GM18519 (cell line): ENCODE measurements around the gene CDC14B.
A peak's percentile ranks its signal among the peaks of the same experiment; 100 is the strongest.
"Not testable (repeated sequence)": the region's sequence is repeated elsewhere in the genome, so short reads cannot be mapped to it uniquely, and the experiment has no call there.

ENCODE experiments used
- ATAC-seq: cut with Tn5 transposase; IDR thresholded peaks from one replicate; pipeline ENCODE4 v1.9.1; 2021; ENCODE audit warnings: mild to moderate bottlenecking, moderate library complexity; ENCODE audit not compliant: unreplicated experiment, low FRiP score

Gene CDC14B

DNA sequence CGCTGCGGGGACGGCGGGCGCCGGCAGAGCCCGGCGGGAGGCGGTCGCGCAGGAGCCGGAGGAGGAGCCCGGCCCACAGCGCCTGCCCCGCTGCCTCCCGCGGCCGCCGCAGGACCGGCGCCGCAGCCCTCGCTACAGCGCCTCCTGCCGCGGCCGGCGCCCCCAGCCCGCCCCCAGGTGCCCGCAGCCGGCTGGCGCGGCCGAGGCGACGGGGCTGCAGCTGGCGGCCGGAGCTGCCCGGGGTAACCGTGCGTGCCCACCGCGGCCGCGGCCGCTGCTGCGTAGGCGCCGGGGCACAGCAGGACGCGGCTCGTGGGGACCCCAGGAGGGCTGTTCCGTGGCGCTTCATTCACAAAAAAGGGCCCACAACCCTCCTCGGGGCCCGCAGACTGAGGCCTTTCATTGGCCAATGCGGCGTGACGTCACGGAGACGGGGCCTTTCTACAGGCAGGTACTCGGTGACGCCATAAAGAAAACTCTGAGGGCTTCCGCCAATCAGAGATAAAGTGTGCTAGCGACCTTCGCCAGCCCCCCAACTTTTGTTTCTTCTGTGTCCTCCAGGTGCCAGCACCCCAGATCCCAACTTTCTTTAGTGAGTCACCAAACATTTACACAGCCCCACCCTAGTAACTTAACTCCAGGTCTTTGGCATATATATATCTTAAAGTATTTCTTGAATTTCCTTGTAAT lies at the start of gene CDC14B:
Gene CDC14B, minus strand, starts transcription at position 353 of the 690 bp plus-strand sequence. CDS start 465 bp downstream, outside the sequence.
- ATAC-seq, result no peak

DNA sequence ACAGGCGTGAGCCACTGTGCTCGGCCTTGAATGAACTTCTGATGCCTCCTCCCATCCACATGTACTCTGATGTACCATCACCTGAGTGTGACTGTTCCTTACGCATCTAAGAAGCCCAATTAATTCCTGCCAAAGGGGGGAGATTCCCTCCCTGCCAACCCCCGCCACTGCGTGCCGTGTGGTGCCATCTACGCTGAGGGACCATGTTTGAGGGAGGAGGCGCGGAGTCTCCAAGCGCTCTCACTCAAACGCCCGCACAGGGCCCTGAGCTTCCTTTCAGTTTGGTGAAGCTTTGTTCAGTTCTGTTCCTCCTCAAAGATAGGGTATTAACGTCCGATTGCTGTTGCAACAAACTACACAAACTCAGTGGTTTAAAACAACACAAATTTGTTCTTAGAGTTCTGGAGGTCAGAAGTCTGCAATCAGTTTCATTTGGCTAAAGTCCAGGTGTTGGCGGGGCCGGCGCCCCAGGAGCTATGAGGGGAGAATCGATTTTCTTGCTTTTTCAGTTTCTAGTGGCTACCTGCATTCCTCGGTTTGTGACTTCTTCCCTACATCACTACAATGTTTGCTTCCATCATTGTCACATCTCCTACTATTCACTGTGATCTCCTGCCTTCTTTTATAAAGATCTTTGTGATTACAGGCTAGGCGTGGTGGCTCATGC lies 49.4 kb upstream of the CDC14B start:
- ATAC-seq, result no peak

DNA sequence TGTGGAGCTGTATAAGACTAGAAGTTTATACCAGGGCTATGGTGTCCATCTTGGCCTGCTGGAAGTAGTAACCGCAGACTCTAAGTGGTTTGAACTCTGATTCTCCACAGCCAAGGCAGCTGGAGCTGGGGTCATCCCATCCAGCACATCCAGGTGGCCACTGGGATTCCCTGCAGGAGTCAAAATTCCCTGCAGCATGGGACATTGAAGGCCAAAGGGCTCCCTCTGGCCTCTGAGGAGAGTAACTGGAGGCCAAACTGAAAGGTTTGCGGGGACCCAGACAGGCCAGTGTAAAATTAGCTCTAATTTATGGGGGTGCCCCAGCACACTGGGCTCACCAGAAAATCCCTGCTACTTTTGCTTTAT lies 47.7 kb upstream of the CDC14B start:
- no peak for ATAC-seq

DNA sequence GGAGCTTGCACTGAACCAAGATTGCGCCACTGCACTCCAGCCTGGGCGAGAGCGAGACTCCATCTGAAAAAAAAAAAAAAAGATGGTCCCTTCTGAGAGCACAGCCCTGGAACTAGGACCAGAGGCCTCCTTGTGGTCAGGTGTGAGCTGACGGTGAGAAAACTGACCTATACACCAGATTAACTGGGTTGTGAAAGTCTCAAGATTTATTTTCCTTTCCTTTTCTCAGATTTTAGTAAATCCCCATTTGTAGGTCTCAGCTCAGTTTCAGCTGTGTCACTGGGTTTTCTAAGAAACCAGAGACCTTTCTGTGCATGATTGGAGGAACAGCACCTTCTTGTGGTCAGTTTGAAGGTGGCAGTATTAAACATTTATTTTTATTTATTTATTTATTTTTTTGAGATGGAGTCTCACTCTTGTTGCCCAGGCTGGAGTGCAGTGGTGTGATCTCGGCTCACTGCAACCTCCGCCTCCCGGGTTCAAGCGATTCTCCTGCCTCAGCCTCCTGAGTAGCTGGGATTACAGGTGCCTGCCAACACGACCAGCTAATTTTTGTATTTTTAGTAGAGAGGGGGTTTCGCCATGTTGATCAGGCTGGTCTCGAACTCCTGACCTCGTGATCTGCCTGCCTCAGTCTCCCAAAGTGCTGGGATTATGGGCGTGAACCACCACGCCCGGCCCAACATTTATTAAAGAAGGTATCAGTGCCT lies 47.2 kb upstream of the CDC14B start:
- ATAC-seq, result not testable (repeated sequence)

DNA sequence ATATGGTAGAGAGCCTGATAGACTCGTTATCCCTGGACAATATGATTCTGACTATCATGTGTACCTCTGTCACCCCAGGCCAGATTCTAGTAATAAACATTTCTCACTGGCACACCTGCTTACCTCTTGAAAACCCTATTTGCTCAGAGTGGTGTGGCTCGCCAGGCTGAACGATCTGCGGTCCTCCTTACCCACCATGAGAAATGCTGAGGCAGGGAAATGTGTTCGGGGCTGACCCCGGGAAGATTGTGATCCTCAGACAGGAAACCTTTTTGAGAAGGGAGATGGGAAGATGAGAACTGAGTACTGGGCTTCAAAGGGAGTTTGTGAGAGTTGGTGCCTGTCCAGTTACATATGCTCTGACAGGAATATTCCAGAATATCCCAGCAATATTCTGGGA lies 46.1 kb upstream of the CDC14B start:
- ATAC-seq, result no peak

DNA sequence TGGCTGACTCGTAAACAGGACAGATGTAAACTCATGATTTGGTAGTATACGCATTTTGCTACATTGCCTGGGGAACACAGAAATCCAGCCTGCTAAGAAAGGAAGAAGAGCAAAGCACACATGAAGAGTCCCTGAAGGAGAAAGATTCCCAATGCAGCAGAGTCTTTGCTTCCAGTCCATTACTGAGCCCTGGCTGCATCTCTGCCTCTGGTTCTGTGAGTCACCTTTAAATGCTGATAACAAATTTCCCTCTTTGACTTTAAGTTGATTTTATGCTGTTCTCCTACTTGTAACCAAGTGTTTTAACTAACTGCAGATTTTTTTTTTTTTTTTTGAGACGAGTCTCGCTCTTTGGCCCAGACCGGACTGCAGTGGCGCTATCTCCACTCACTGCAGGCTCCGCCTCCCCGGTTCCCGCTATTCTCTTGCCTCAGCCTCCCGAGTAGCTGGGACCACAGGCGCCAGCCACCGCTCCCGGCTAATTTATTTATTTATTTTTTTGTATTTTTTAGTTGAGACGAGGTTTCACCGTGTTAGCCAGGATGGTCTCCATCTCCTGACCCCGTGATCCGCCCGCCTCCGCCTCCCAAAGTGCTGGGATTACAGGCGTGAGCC lies 44.0 kb upstream of the CDC14B start:
- no peak for ATAC-seq

DNA sequence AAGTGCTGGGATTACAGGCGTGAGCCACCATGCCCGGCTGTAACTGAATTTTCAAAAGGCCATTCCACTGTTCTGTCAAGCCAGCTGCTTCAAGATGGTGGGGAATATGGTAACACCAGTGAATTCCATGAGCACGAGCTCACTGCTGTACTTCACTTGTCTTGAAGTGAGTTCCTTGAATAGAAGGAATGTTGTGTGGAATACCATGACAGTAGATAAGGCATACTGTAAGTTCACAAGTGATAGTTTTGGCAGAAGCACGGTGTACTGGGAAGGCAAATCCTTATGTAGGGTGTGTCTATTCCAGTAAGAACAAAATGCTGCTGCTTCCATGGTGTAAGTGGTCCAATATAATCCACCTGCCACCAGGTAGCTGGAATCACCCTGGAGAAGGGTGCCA lies 42.1 kb upstream of the CDC14B start:
- ATAC-seq, result no peak

DNA sequence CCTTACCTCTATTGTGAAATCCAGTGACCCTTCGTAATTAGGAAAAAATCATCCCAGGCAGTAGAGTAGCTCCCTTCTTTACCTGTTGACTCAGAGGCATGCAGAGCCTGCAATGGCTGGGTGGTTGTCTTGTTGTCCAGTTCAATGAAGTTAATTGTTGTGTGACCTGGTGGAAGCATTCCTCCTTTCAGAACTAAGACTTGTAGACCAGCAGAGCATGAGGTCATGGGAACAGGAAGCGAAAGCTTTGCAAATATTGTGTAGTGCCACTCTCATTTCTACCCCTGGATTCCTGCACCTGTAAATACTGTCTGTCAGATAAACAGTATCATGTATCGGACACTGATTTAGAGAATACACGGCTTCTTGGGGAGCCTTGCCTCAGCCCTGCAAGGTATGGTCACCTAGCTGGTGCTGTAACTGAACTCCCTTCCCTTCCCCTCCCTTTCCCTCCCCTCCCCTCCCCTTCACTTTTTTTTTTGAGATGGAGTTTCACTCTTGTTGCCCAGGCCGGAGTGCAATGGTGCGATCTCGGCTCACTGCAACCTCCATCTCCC lies 41.1 kb upstream of the CDC14B start:
- ATAC-seq, result no peak

DNA sequence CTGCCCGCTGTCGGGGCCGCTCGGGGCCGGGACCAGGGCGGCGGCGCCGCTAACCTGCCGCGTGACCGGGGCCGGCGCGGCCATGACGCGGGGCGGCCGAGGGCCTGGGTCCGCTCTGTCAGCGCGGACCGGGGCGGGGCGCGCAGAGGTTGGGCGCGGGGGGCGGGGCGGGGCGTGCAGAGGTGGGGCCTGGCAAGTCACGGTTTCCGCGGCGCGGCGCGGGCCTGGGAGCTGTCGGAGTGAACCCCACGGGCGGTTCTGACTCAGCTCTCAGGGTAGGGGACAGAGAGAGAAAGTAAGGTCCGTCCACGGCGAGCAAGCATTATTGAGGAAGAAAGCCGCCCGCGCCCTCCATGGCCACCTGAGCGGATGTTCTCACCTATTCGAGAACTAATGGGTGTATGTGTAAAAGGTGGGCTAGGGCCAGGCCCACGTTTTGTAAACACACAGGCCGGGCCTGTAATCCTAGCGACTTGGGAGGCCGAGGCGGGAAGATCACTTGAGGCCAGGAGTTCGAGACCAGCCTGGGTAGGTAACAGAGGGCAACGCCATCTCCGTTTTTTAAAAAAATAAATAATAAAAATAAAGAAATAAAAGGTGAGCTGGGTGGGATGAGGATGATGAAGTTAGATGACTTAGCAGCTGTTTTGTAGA lies 35.7 kb upstream of the CDC14B start, which contains the start of gene PRXL2C:
Gene PRXL2C, minus strand, starts transcription at position 120 of the 654 bp plus-strand sequence. Its CDS starts 36 bp downstream, at position 84.
- peak; percentile 40 for ATAC-seq

DNA sequence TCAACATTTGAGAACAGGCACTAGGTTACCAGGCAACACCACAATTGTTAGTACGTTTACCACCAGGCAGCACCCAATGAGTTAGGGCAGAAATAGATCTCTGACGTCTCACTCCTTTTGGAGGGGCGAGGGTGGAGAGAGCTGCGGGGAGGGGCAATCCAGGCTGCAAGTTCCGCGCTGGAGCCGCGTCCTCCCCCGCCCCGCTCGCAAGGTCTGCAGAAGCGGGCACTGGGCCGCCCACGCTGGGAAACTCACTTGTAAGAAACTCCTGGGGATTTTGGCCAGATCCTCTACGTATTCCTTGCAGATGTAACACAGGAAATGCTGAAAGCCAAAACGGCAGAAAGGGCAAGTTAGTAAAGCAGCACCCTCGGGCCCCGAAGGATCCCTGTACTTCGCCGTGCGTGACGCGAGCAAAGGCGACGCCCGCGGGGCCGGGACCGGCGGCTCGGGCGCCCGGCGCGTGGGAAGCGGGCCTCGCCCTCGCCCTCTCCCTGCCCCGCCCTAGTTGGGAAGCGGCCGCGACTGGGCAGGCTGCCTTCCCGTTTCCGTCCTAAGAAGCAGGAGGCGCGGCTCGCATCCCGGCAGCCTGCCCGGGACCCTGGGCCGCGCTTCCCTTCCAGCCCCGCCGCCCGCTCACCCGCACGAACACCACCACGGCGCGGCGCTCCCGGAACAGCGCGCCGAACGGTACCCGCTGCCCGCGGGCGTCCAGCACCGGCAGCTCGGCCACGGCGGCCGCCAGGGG lies 35.0 kb upstream of the CDC14B start:
- peak; percentile 60 for ATAC-seq

DNA sequence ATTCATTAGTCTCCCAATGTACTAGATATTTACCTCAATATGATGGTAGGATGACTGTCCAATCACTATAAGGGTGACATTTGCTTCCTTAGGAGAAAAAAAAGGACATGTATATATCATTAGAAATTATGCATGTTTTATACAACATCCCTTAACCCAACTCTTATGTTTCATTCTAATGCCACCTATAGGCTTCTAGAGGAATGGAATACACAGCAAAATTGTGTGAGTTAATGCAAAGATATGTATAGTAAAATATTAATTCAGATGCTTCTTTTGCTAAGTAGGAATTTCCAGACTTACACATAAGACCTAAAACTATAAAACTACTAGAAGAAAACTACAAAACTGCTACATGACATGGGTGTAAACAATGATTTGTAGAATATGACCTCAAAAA lies 32.0 kb upstream of the CDC14B start:
- ATAC-seq, result no peak

DNA sequence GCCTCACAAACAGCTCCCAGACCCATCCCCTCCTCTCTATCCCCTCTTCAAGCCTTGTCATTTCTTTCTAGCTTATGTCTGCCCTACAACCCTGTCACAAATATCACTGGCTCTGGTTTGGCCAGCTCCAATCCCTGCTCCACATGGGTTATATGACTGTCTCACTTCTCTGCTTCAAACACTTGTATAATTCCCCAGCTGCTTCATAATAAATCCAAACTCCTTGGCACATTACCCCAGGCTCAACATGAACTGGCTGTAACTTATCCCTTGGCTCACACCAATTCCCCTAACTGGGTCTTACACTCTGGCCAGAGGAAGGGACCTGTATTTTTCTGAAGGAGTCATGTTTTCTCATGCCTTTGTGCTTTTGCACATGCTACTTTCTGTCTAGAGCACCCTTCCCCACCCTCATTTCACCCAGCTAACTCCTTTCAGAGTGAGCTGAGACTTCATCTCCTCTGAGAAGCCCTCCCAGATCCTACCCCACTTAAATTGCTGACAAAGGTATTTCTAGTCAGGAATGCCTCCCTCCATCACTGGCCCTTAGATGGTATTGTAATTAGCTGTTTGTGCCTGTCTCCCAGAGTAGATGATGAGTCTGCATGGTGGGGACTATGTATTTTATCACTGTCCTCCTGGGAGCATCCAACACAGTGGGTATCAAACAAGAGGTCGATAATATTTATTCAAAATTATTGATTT lies 30.1 kb upstream of the CDC14B start:
- no peak for ATAC-seq

DNA sequence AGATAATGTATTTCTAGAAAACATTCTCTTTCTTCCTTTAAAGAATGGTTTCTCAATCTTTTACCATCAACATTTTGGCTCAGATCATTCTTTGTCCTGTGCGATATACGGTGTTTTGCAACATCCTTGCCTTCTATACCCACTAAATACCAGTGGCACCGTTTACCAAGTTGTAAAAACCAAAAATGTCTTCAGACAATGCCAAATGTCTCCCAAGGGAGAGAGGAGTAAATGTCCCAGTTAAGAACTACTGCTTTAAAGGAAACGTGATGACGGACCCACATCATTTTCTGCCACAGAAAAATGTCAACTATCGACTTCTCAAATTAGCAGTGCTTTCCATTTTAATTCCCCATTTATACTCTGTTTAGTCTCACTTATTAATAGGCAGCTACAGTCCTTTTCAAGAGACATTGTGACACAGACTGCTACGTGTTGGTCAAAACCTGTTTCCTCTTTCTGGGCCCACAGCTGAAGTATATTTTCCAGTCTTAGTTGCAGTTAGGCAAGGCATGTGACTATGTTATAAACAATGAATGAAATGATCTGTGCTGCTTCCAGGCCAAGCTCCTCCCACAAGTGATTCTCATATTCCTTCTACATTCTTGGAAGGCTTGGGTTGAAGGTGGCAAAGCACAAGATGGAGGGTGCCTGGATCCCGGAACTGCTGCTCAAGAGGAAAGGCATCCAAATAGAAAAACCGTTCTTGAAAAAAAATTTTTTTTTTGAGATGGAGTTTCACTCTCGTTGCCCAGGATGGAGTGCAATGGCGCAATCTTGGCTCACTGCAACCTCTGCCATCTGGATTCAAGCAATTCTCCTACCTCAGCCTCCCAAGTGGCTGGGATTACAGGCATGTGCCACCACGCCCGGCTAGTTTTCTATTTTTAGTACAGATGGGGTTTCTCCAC lies 26.7 kb upstream of the CDC14B start:
- ATAC-seq, result no peak

DNA sequence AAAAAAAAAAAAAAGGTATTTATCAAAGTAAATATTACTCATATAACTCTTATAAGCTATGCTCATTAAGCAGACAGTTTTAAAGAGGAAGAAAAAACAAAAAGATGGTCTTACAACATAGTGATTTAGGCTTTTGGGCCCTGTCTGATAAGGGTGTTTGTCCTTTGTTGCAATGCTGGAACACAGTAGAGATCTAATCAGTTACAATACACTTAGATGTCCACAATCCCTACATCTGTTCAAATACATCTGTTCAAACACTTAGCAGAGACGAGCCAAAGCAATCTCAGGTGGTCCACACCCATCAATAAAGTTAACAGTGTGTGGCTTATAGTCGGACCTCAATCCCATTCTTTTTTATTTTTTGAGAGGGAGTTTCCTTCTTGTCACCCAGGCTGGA lies 24.5 kb upstream of the CDC14B start:
- no peak for ATAC-seq

DNA sequence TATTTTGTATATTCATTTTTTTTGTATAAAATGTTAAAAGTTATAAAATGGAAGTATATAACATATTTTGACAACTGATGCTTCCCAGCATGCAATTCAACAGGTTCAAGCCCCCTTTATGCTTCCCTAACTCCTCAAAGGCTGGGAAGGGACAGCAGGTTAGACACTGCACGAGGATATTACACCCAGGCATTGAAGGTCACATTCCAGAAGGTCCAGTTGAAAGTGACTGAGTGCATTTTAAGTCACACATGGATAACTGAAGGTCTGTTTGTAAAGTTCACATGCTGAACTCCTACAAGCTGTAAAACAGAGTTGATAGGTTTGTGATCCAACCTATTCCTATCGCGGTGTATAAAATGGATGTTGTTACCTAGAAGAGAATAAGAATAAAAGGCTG lies 21.9 kb upstream of the CDC14B start:
- no peak for ATAC-seq

DNA sequence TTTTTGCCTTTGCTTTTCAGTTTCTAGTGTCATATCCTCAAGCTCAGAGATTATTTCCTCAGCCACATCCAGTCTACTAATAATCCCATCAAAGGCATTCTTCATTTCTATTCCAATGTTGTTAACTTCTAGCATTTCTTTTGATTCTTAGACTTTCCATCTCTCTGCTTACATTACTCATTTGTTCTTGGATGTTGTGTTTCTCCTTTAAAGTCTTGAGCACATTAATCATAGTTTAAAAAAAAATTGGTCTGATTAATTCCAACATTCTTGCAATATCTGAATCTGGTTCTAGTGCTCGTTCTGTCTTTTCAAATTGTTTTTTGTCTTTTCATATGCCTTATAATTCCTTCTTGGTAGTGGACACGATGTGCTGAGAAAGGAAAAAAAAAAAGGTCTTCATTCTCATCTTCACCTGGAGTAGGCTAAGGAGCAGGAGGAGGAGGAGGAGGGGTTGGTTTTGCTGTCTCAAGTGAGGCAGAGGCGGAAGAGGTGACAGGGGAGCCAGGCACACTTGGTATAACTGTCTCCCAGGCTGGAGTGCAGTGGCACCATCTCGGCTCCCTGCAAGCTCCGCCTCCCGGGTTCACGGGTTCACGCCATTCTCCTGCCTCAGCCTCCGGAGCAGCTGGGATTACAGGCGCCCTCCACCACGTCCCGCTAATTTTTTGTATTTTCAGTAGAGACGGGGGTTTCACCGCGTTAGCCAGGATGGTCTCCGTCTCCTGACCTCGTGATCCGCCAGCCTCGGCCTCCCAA lies 19.1 kb upstream of the CDC14B start:
- ATAC-seq, result no peak

DNA sequence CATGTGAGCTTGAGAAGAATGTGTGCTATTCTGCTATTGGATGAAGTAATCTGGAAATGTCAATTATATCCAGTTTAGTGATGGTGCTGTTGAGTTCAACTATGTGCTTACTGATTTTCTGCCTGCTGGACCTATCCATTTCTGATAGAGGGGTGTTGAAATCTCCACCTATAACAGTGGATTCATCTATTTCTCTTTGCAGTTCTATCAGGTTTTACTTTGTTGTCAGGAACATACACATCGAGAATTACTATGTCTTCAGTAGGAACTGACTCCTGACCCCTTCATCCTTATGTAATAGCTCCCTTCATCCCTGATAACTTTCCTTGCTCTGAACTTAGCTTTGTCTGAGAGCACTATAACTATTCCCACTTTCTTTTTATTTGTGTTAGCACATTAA lies 16.7 kb upstream of the CDC14B start:
- no peak for ATAC-seq
